WTC11 (cell line): Measurements from ENCODE around the gene LMBR1. TPM values are rescaled to one million over a fixed set of nuclear protein-coding genes. Genes with fewer than 3 reads are reported as not detected.

Experiments used
- ATAC-seq: fragments of 200-7000 bp; cut with Tn5 transposase; 2 replicates; pipeline ENCODE4 v1.10.0; 2021; ENCODE audit warnings: mild to moderate bottlenecking, moderate library complexity
- CTCF ChIA-PET: fragments of 300-600 bp; sonication (Branson Sonifier 250); formaldehyde crosslinking; loops from one replicate; lab custom pipeline; 2021; ENCODE audit warnings: antibody characterized with exemption; lab: Charles Lee
- POLR2A ChIA-PET: fragments of 350-600 bp; sonication (Branson Sonifier 250); formaldehyde crosslinking; loops from one replicate; lab custom pipeline; 2021; ENCODE audit warnings: antibody characterized with exemption; lab: Charles Lee
- DNase-seq: peaks from one replicate; pipeline ENCODE4 v3.0.0; 2021; ENCODE audit warnings: low spot score
- H3K27ac Mint-ChIP-seq: 2 replicates; pipeline ENCODE4 v1.8.0; 2021; ENCODE audit warnings: mixed read lengths
- H3K27me3 Mint-ChIP-seq: 2 replicates; pipeline ENCODE4 v1.8.0; 2021; ENCODE audit warnings: low read depth, mild to moderate bottlenecking, moderate library complexity, mixed read lengths
- H3K36me3 Mint-ChIP-seq: 2 replicates; pipeline ENCODE4 v1.8.0; 2021; ENCODE audit warnings: mixed read lengths
- H3K4me1 Mint-ChIP-seq: 2 replicates; pipeline ENCODE4 v1.8.0; 2022; ENCODE audit warnings: mixed read lengths
- H3K4me3 Mint-ChIP-seq: 2 replicates; pipeline ENCODE4 v1.8.0; 2021; ENCODE audit warnings: mild to moderate bottlenecking, moderate library complexity, mixed read lengths
- H3K9me3 Mint-ChIP-seq: 2 replicates; pipeline ENCODE4 v1.8.0; 2021; ENCODE audit warnings: mixed read lengths
- ATF1 ChIP-seq: sonication (generic); formaldehyde crosslinking; IDR thresholded peaks from 2 replicates; pipeline ENCODE4 v1.8.1; 2023; ENCODE audit warnings: mild to moderate bottlenecking, moderate library complexity, missing genetic modification reagents
- FOXP1 ChIP-seq: sonication (generic); formaldehyde crosslinking; IDR thresholded peaks from 2 replicates; pipeline ENCODE4 v1.8.0; 2022; ENCODE audit warnings: missing genetic modification reagents, mild to moderate bottlenecking, moderate library complexity, borderline replicate concordance
- JUN ChIP-seq: sonication (generic); formaldehyde crosslinking; IDR thresholded peaks from 2 replicates; pipeline ENCODE4 v1.8.0; 2023; ENCODE audit warnings: mild to moderate bottlenecking, missing genetic modification reagents
- NFE2L1 ChIP-seq: sonication (generic); formaldehyde crosslinking; IDR thresholded peaks from 2 replicates; pipeline ENCODE4 v1.8.1; 2023; ENCODE audit warnings: missing genetic modification reagents
- NR3C1 ChIP-seq: sonication (generic); formaldehyde crosslinking; conservative IDR thresholded peaks from 2 replicates; pipeline ENCODE4 v1.8.1; 2023; ENCODE audit warnings: low read depth, mild to moderate bottlenecking, missing genetic modification reagents
- OVOL2 ChIP-seq: fragments of 250-450 bp; sonication (Bioruptor Pico); IDR thresholded peaks from 2 replicates; pipeline ENCODE4 v1.9.0; 2021; ENCODE audit warnings: mild to moderate bottlenecking, borderline replicate concordance
- ZNF317 ChIP-seq: sonication (generic); formaldehyde crosslinking; IDR thresholded peaks from 2 replicates; pipeline ENCODE4 v1.8.1; 2023; ENCODE audit warnings: low read depth, mild to moderate bottlenecking, moderate library complexity, missing genetic modification reagents, borderline replicate concordance
- ZNF423 ChIP-seq: fragments of 250-450 bp; sonication (Bioruptor Pico); IDR thresholded peaks from 2 replicates; pipeline ENCODE4 v2.1.2; 2022; ENCODE audit warnings: mild to moderate bottlenecking, moderate library complexity
- total RNA-seq: library from RNA; stranded (reverse); gene quantifications from 3 replicates; pipeline ENCODE4 v1.2.3, GENCODE V29; 2021
- TF ChIP-seq, protein P1 (sequence below): fragments of 250-450 bp; sonication (Bioruptor Pico); conservative IDR thresholded peaks from 2 replicates; pipeline ENCODE4 v1.9.0; 2021; ENCODE audit warnings: mild to moderate bottlenecking
- TF ChIP-seq, protein P2 (sequence below): fragments of 250-450 bp; sonication (Bioruptor Pico); IDR thresholded peaks from 2 replicates; pipeline ENCODE4 v1.8.0; 2021; ENCODE audit warnings: mild to moderate bottlenecking
- TF ChIP-seq, protein P3 (sequence below): sonication (generic); formaldehyde crosslinking; IDR thresholded peaks from 2 replicates; pipeline ENCODE4 v1.8.0; 2022; ENCODE audit warnings: mild to moderate bottlenecking, missing genetic modification reagents
- TF ChIP-seq, protein P4 (sequence below): fragments of 250-450 bp; sonication (Bioruptor Pico); IDR thresholded peaks from 2 replicates; pipeline ENCODE4 v2.1.2; 2022; ENCODE audit warnings: mild to moderate bottlenecking, moderate library complexity
- TF ChIP-seq, protein P5 (sequence below): sonication (generic); formaldehyde crosslinking; IDR thresholded peaks from 2 replicates; pipeline ENCODE4 v1.8.0; 2023; ENCODE audit warnings: mild to moderate bottlenecking, missing genetic modification reagents
- TF ChIP-seq, protein P6 (sequence below): sonication (generic); formaldehyde crosslinking; IDR thresholded peaks from 2 replicates; pipeline ENCODE4 v1.8.0; 2022; ENCODE audit warnings: mild to moderate bottlenecking, missing genetic modification reagents
- TF ChIP-seq, protein P7 (sequence below): sonication (generic); formaldehyde crosslinking; IDR thresholded peaks from 2 replicates; pipeline ENCODE4 v1.8.1; 2022; ENCODE audit warnings: low read depth, mild to moderate bottlenecking, moderate library complexity, missing genetic modification reagents, borderline replicate concordance

Gene LMBR1
- total RNA-seq, 1 experiment from 2014 or later, result 55.6 TPM

DNA sequence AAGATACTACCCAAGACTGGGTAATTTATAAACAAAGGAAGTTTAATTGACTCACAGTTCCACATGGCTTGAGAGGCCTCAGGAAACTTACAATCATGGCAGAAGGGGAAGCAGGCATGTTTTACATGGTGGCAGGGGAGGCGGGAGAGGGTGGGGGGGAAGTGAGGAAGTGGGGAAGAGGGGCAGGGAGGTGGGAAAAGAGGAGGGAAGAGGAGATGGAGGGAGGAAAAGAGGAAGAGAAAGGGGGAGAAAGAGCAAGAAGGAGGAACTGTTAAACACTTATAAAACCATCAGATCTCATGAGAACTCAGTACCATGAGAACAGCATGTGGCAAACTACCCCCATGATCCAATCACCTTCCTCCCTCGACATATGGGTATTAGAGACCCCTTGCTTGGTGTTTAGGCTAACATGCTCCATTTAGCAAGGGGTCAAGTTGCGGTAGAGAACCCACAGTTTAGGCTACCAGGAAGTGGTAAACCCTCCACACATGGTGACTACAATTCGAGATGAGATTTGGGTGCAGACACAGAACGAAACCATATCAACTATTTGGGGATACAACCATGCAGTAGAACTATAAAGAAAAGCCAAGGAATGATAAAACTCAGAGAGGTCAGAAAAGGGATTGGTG lies 3.5 kb upstream of the LMBR1 start:
- H3K4me3 Mint-ChIP-seq, result no peak overlapping the region
- no peaks in the 10 kb centered on the region for H3K36me3 Mint-ChIP-seq
- ATAC-seq (no peak), DNase-seq (no peak)
- CTCF ChIA-PET, result no interaction called here
- peaks cover 16% of the 10 kb centered on the region for H3K27me3 Mint-ChIP-seq
- no peak for TF ChIP-seq OVOL2 (CRISPR knock-in tag)
- H3K4me1 Mint-ChIP-seq, result peaks cover 11% of the 10 kb centered on the region
- no peak overlapping the region for H3K27ac Mint-ChIP-seq
- POLR2A ChIA-PET, result no interaction called here
- no peaks in the 10 kb centered on the region for H3K9me3 Mint-ChIP-seq

DNA sequence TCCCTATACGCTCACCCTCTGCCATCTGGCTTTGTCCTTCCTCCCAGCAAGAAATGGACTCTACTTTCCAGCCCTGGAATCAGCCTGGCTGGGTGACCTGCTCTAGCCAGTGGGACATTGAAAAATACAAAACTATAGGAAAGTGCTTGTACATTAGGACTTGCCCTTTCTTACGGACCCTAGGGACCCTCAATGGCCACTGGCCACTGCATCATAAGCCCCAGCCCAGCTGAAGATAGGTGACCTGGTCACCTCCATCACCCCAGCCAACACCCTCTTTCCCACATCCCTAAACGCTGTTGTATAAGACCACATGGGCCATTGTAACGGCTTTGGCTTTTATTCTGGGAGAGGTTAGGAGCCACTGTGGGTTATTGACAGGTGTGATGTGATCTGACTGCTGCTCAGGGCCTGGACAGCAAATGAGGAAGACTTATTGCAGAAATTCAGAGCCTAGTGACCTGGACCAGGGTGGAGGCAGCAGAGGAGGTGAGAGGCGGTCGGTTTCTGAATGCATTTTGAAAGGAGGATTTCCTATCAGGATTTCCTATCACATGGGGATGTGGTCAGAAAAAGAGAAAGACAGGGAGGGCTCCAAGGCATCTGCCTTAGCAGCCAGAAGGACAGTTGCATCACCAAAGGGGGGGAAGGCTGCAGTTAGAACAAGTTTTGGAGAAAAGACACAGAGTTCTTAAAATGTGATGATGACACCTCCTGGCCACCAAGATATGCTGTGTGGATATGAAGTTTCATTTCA lies 2.2 kb upstream of the LMBR1 start:
- Mint-ChIP-seq H3K4me1 (peaks cover 14% of the 10 kb centered on the region), H3K27me3 (peaks cover 15% of the 10 kb centered on the region), H3K9me3 (no peaks in the 10 kb centered on the region), H3K27ac (no peak overlapping the region), H3K36me3 (no peaks in the 10 kb centered on the region), H3K4me3 (peak overlapping the region; percentile 85)
- DNase-seq, result no peak
- CTCF ChIA-PET, result no interaction called here
- TF ChIP-seq NFE2L1 (no peak), JUN (CRISPR knock-in tag) (no peak), ATF1 (CRISPR knock-in tag) (no peak), NR3C1 (no peak)
- TF ChIP-seq, protein P1, sequence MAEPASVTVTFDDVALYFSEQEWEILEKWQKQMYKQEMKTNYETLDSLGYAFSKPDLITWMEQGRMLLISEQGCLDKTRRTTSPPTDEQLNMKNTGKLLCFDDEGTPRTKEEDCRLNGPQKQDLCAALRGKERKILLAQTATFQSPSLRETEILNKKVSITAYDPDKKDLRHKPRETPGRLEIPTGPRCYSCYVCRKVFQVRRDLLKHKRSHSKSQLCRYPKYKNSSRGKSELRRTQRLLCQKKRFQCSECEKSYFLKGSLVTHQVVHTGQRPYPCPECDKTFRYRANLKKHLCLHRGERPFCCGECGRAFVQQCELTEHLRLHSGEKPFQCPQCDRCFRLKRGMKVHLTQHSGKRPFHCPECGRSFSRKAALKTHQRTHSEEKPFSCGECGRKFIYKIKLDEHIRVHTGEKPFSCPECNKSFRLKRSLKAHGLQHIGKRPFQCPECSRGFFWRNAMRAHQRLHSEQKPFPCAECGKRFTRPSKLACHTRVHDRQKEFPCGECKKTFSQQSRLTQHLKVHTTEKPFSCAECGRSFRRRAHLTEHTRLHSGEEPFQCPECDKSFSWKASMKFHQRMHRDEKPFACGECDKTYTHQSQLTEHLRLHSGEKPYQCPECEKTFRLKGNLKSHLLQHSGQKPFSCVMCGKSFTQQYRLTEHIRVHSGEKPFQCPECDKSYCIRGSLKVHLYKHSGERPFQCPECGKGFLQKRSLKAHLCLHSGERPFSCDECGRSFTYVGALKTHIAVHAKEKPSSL (CRISPR knock-in tag), result no peak
- TF ChIP-seq, all 79 proteins: peak for 0
- POLR2A ChIA-PET, result no interaction called here
- no peak for ATAC-seq

DNA sequence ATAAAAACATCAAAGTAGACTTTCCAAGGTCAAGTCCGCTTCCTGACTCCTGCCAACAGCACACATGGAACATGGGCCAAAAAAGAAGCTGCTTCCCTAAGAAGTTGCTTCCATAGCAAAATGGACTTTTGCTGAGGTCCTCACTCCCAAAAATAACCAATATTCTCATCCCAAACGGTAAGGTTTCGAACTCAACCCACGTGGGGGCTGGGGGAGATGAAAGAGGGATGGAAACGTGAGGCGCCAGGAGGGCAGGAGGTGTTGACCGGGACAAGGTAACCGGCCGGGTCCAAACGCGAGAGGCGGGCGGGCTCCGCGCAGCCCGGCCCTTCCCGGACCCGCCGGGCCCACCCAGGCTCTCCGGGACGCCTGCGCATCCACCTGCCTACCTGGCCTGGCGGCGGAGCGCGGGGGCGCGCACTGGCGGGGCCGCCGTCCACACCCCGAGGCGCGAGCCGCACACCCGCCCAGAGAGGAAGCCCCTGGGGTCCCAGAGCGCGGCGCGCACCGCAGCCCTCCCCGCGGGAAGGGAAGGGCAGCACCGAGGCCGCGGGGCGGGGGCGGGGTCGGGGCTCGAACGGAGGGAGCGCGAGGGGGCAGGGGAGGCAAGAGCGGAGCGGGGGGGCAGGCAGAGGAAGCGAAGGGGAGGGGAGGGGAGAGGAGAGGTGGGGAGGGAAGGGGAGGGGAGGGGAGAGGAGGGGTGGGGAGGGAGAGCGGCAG lies 742 bp downstream of the LMBR1 start:
- Mint-ChIP-seq H3K4me3 (peak overlapping the region; percentile 93), H3K9me3 (0 out of 2 replicates have a peak, but pooled peaks cover 5% of the 10 kb centered on the region), H3K27ac (peak overlapping the region; percentile 95), H3K27me3 (no peaks in the 10 kb centered on the region; the same call in 1 of the 2 replicates), H3K4me1 (peaks cover 19% of the 10 kb centered on the region), H3K36me3 (peaks cover 8% of the 10 kb centered on the region; the same call in 1 of the 2 replicates)
- ATAC-seq (peak; percentile 37), DNase-seq (peak; percentile 76)
- ChIA-PET POLR2A (no interaction called here), CTCF (interaction anchor here (1.1 to 1.6 kb wide), 2 partner anchors 13 to 72 kb away, joined by 3 to 4 read pairs; no protein-coding TSS in a partner anchor)
- TF ChIP-seq, protein P2, sequence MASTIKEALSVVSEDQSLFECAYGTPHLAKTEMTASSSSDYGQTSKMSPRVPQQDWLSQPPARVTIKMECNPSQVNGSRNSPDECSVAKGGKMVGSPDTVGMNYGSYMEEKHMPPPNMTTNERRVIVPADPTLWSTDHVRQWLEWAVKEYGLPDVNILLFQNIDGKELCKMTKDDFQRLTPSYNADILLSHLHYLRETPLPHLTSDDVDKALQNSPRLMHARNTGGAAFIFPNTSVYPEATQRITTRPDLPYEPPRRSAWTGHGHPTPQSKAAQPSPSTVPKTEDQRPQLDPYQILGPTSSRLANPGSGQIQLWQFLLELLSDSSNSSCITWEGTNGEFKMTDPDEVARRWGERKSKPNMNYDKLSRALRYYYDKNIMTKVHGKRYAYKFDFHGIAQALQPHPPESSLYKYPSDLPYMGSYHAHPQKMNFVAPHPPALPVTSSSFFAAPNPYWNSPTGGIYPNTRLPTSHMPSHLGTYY (CRISPR knock-in tag), result no peak
- TF ChIP-seq, protein P3, sequence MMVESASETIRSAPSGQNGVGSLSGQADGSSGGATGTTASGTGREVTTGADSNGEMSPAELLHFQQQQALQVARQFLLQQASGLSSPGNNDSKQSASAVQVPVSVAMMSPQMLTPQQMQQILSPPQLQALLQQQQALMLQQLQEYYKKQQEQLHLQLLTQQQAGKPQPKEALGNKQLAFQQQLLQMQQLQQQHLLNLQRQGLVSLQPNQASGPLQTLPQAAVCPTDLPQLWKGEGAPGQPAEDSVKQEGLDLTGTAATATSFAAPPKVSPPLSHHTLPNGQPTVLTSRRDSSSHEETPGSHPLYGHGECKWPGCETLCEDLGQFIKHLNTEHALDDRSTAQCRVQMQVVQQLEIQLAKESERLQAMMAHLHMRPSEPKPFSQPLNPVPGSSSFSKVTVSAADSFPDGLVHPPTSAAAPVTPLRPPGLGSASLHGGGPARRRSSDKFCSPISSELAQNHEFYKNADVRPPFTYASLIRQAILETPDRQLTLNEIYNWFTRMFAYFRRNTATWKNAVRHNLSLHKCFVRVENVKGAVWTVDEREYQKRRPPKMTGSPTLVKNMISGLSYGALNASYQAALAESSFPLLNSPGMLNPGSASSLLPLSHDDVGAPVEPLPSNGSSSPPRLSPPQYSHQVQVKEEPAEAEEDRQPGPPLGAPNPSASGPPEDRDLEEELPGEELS, result peak; percentile 64; the same call in 1 of the 2 replicates
- TF ChIP-seq, protein P4, sequence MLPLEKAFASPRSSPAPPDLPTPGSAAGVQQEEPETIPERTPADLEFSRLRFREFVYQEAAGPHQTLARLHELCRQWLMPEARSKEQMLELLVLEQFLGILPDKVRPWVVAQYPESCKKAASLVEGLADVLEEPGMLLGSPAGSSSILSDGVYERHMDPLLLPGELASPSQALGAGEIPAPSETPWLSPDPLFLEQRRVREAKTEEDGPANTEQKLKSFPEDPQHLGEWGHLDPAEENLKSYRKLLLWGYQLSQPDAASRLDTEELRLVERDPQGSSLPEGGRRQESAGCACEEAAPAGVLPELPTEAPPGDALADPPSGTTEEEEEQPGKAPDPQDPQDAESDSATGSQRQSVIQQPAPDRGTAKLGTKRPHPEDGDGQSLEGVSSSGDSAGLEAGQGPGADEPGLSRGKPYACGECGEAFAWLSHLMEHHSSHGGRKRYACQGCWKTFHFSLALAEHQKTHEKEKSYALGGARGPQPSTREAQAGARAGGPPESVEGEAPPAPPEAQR (CRISPR knock-in tag), result no peak
- TF ChIP-seq, protein P5, sequence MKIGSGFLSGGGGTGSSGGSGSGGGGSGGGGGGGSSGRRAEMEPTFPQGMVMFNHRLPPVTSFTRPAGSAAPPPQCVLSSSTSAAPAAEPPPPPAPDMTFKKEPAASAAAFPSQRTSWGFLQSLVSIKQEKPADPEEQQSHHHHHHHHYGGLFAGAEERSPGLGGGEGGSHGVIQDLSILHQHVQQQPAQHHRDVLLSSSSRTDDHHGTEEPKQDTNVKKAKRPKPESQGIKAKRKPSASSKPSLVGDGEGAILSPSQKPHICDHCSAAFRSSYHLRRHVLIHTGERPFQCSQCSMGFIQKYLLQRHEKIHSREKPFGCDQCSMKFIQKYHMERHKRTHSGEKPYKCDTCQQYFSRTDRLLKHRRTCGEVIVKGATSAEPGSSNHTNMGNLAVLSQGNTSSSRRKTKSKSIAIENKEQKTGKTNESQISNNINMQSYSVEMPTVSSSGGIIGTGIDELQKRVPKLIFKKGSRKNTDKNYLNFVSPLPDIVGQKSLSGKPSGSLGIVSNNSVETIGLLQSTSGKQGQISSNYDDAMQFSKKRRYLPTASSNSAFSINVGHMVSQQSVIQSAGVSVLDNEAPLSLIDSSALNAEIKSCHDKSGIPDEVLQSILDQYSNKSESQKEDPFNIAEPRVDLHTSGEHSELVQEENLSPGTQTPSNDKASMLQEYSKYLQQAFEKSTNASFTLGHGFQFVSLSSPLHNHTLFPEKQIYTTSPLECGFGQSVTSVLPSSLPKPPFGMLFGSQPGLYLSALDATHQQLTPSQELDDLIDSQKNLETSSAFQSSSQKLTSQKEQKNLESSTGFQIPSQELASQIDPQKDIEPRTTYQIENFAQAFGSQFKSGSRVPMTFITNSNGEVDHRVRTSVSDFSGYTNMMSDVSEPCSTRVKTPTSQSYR, result no peak
- TF ChIP-seq ZNF423 (CRISPR knock-in tag), result peak; percentile 42
- no peak for TF ChIP-seq ZNF317 (CRISPR knock-in tag)
- TF ChIP-seq, protein P6, sequence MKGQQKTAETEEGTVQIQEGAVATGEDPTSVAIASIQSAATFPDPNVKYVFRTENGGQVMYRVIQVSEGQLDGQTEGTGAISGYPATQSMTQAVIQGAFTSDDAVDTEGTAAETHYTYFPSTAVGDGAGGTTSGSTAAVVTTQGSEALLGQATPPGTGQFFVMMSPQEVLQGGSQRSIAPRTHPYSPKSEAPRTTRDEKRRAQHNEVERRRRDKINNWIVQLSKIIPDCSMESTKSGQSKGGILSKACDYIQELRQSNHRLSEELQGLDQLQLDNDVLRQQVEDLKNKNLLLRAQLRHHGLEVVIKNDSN (CRISPR knock-in tag), result no peak
- TF ChIP-seq, protein P7, sequence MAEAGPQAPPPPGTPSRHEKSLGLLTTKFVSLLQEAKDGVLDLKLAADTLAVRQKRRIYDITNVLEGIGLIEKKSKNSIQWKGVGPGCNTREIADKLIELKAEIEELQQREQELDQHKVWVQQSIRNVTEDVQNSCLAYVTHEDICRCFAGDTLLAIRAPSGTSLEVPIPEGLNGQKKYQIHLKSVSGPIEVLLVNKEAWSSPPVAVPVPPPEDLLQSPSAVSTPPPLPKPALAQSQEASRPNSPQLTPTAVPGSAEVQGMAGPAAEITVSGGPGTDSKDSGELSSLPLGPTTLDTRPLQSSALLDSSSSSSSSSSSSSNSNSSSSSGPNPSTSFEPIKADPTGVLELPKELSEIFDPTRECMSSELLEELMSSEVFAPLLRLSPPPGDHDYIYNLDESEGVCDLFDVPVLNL (CRISPR knock-in tag), result 0 out of 2 replicates have a peak, but pooled peaks have one; percentile 35
- no peak for TF ChIP-seq OVOL2 (CRISPR knock-in tag)
- peak; percentile 68; the same call in 1 of the 2 replicates for TF ChIP-seq FOXP1
